ENCODE data around the gene BHLHE23. TPM values are rescaled to one million over a fixed set of nuclear protein-coding genes. Genes with fewer than 3 reads are reported as not detected.

Gene BHLHE23
- total RNA-seq, 1 donor from 2014 or later, result not detected

DNA sequence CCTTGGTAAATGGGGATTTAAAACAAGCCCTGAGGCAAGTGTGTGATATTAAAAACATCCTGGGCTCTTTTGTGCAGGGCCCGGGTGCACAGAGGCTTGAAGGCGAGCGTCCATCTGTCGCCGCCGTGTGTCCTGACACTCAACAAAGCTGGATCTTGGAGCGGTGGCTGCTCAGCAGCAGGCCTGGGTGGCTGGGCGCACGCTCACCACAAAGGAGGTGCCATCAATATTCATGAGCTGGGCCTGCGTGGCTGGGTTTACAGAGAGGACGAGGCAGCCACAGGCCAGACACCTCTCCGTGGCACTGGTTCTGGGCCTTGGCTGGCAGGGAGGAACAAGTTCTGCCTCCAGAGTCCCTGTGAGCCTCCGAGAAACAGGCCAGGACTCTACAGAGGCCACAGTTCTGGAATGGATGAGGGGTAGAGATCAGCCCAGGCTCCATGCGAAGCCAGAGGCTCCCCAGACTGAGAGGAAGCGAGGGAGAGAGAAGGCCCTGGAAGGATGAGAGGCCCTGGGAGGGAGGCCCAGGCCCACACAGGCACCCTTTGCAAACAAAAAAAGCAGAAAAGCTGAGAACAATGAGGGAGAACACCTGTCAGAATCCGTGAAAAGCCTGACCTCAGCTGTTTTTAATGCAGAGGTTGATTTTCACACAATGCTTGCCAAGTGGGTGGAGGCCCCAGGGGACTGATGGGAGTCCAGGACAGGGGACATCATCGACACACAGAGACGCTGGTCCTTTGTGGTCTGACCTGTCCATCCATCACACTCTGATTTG, 21.9 kb downstream of the BHLHE23 start:
- Mint-ChIP-seq H3K36me3 (ENCODE audit: low read depth) (no peaks in the 10 kb centered on the region), H3K27me3 (ENCODE audit: low read depth) (peaks cover 46% of the 10 kb centered on the region), H3K9me3 (ENCODE audit: low read depth) (no peaks in the 10 kb centered on the region), H3K4me3 (ENCODE audit: unreplicated experiment) (no peak overlapping the region), H3K4me1 (ENCODE audit: low read depth) (no peaks in the 10 kb centered on the region), H3K27ac (ENCODE audit: unreplicated experiment) (no peak overlapping the region)
- TF ChIP-seq CTCF (IDR thresholded peaks at IDR 0.05), result no peak
- no peak for DNase-seq (ENCODE audit: low spot score)

- Mint-ChIP-seq H3K27me3 (ENCODE audit: low read depth) (peaks cover 50% of the 10 kb centered on the region), H3K27ac (ENCODE audit: unreplicated experiment) (no peak overlapping the region), H3K4me3 (ENCODE audit: unreplicated experiment) (no peak overlapping the region), H3K36me3 (ENCODE audit: low read depth) (no peaks in the 10 kb centered on the region), H3K9me3 (ENCODE audit: low read depth) (no peaks in the 10 kb centered on the region), H3K4me1 (ENCODE audit: low read depth) (no peaks in the 10 kb centered on the region)
- DNase-seq (ENCODE audit: low spot score), result no peak
- TF ChIP-seq CTCF (IDR thresholded peaks at IDR 0.05), result no peak
These were observed 23.6 kb downstream of the BHLHE23 start for GRCh38 chr20:62983210-62983609.

DNA sequence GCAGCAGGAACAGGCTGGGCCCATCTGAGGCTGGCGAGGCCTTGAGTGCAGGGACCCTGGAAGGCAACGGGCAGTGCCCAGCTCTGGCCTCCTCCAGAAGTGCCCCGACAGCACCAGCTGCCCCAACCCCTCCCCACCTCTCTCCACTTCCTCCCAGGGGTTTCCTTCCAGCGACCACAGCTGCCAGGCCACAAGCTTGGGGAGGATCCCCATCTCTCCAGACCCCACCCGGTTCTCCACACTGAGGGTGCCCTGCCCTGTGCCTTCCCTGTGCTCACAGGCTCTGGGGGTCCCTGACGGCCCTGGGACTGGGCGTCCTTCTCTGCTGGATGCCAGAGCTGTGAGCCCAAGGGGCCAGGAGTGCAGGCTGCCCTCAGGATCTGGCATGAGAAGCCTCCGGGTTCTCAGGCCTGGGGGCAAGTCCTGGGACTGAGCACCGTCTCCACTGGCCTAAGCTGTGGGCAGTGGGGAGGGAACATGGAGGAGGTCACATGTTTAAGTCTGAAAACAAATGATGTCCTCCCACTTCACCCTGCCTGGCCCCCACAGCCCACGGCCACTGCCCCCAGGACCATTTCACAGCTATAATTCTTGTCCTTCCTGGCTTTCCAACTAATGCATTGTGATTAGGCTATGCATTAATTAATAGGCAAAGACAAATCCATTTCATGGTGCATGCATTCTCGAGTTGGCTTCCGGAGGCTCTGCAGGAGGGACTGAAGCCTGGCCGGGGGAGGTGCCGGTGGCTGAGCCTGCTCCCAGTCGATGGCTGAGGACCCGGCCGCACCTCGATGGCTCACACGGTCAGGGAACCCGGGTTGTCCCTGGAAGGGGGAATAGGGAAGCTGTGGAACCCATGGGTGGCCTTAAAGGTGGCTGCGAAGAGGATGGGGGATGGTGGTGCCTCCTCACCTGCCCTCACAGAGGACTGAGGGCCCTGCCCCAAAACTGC, 24.4 kb downstream of the BHLHE23 start:
- H3K27ac Mint-ChIP-seq (ENCODE audit: unreplicated experiment), result no peak overlapping the region
- H3K9me3 Mint-ChIP-seq (ENCODE audit: low read depth), result no peaks in the 10 kb centered on the region
- TF ChIP-seq CTCF (IDR thresholded peaks at IDR 0.05), result no peak
- no peaks in the 10 kb centered on the region for H3K36me3 Mint-ChIP-seq (ENCODE audit: low read depth)
- H3K27me3 Mint-ChIP-seq (ENCODE audit: low read depth), result peaks cover 48% of the 10 kb centered on the region
- H3K4me3 Mint-ChIP-seq (ENCODE audit: unreplicated experiment), result no peak overlapping the region
- no peaks in the 10 kb centered on the region for H3K4me1 Mint-ChIP-seq (ENCODE audit: low read depth)
- no peak for DNase-seq (ENCODE audit: low spot score)

GRCh38 chr20:62980970-62981369, 25.8 kb downstream of the BHLHE23 start:
- no peaks in the 10 kb centered on the region for H3K9me3 Mint-ChIP-seq (ENCODE audit: low read depth)
- no peaks in the 10 kb centered on the region for H3K36me3 Mint-ChIP-seq (ENCODE audit: low read depth)
- no peak overlapping the region for H3K4me3 Mint-ChIP-seq (ENCODE audit: unreplicated experiment)
- DNase-seq (ENCODE audit: low spot score), result no peak
- no peak for TF ChIP-seq CTCF (IDR thresholded peaks at IDR 0.05)
- H3K27ac Mint-ChIP-seq (ENCODE audit: unreplicated experiment), result no peak overlapping the region
- H3K4me1 Mint-ChIP-seq (ENCODE audit: low read depth), result no peaks in the 10 kb centered on the region
- peaks cover 51% of the 10 kb centered on the region for H3K27me3 Mint-ChIP-seq (ENCODE audit: low read depth)

GRCh38 chr20:62980380-62980960, 26.3 kb downstream of the BHLHE23 start:
- Mint-ChIP-seq H3K36me3 (ENCODE audit: low read depth) (no peaks in the 10 kb centered on the region), H3K9me3 (ENCODE audit: low read depth) (no peaks in the 10 kb centered on the region), H3K4me3 (ENCODE audit: unreplicated experiment) (no peak overlapping the region), H3K4me1 (ENCODE audit: low read depth) (no peaks in the 10 kb centered on the region), H3K27ac (ENCODE audit: unreplicated experiment) (no peak overlapping the region), H3K27me3 (ENCODE audit: low read depth) (peaks cover 54% of the 10 kb centered on the region)
- no peak for TF ChIP-seq CTCF (IDR thresholded peaks at IDR 0.05)
- DNase-seq (ENCODE audit: low spot score), result no peak

Data from chondrocyte (in vitro differentiated cells).